ENCODE data around the gene IFRD2. TPM values are rescaled to one million over a fixed set of nuclear protein-coding genes. Genes with fewer than 3 reads are reported as not detected.

IFRD2 gene
- total and polyA plus RNA-seq, 2 of the 13 experiments (the other 11 are each of a cell fraction or from before 2014, with no cell fraction given), result 32.8 to 96.1 TPM

GRCh38 chr3:50324351-50325112, 32.3 kb upstream of the IFRD2 start (continued):
- TF ChIP-seq MXI1 (IDR thresholded peaks at IDR 0.05; ENCODE audit: borderline replicate concordance, low read depth, low read length), result peak; percentile 67; the same call in 1 of the 3 replicates
- TF ChIP-seq ZNF350 (CRISPR knock-in tag; IDR thresholded peaks at IDR 0.05; ENCODE audit: borderline replicate concordance, low read depth), result peak; percentile 71; the same call in 1 of the 2 replicates
- TF ChIP-seq SYNCRIP (IDR thresholded peaks at IDR 0.05; ENCODE audit: insufficient read depth, low read depth, low read length), result no peak
- no peak for TF ChIP-seq POLR2A (IDR thresholded peaks at IDR 0.05; ENCODE audit: insufficient read depth in 1 of 2, low read depth in 2 of 2, low read length in 2 of 2)
- no peak for TF ChIP-seq SRSF9 (IDR thresholded peaks at IDR 0.05; ENCODE audit: borderline replicate concordance, insufficient read depth, low read depth, low read length, poor library complexity, severe bottlenecking)
- no peak for TF ChIP-seq TBL1XR1 (IDR thresholded peaks at IDR 0.05; ENCODE audit: borderline replicate concordance, low read length, partially characterized antibody)
- 0 out of 2 replicates have a peak, but pooled peaks have one; percentile 27 for TF ChIP-seq ARNT2 (CRISPR knock-in tag; IDR thresholded peaks at IDR 0.05; ENCODE audit: low read depth)
- TF ChIP-seq RELA (CRISPR knock-in tag; IDR thresholded peaks at IDR 0.05), result no peak
- no peak for TF ChIP-seq LBX2 (CRISPR knock-in tag; IDR thresholded peaks at IDR 0.05; ENCODE audit: borderline replicate concordance)
- no peak for TF ChIP-seq MIER2 (CRISPR knock-in tag; IDR thresholded peaks at IDR 0.05)
- TF ChIP-seq ZBTB39 (CRISPR knock-in tag; IDR thresholded peaks at IDR 0.05), result 0 out of 2 replicates have a peak, but pooled peaks have one; percentile 15
- TF ChIP-seq HMGXB4 (CRISPR knock-in tag; IDR thresholded peaks at IDR 0.05; ENCODE audit: borderline replicate concordance in 1 of 2, low read depth in 1 of 2), result peak; percentile 29 to 65; a peak in 3 of 4 replicates
- peak; percentile 35; the same call in 1 of the 2 replicates for TF ChIP-seq ZKSCAN8 (CRISPR knock-in tag; IDR thresholded peaks at IDR 0.05; ENCODE audit: borderline replicate concordance)
- TF ChIP-seq HMGXB3 (CRISPR knock-in tag; IDR thresholded peaks at IDR 0.05; ENCODE audit: borderline replicate concordance), result no peak
- TF ChIP-seq JUNB (CRISPR knock-in tag; IDR thresholded peaks at IDR 0.05; ENCODE audit: borderline replicate concordance), result no peak
- no peak for TF ChIP-seq ZNF18 (CRISPR knock-in tag; IDR thresholded peaks at IDR 0.05; ENCODE audit: insufficient replicate concordance)

Data from HepG2 (cell line).